GM19240 (cell line): ENCODE data around the gene DMRT1.
"Not testable (repeated sequence)": the region's sequence is repeated elsewhere in the genome, so short reads cannot be mapped to it uniquely, and the experiment has no call there.

Experiments
- DNase-seq: peaks from one replicate; pipeline ENCODE4 v3.0.0; 2011; ENCODE audit warnings: low spot score; ENCODE audit not compliant: insufficient read length

DMRT1 gene

DNA sequence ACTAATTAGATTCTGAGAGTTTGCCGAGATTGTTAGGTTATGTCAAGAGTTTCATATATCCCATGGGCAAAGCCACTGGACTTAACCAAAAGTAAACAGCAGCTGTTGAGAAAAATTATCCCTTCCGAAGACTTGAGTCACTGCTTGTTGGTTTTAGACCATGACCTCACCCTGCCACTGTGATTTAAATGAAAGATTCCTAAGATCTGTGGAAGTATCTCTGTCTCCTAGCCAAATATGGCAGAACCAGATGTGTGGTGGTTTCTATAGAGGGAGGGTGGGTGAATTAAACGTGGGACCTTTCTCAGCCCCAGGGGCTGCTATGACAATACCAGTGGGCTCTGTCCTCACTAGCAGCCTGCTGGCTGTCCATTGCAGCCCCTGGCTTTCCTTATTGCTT, 154.3 kb downstream of the DMRT1 start:
- DNase-seq: no peak

DNA sequence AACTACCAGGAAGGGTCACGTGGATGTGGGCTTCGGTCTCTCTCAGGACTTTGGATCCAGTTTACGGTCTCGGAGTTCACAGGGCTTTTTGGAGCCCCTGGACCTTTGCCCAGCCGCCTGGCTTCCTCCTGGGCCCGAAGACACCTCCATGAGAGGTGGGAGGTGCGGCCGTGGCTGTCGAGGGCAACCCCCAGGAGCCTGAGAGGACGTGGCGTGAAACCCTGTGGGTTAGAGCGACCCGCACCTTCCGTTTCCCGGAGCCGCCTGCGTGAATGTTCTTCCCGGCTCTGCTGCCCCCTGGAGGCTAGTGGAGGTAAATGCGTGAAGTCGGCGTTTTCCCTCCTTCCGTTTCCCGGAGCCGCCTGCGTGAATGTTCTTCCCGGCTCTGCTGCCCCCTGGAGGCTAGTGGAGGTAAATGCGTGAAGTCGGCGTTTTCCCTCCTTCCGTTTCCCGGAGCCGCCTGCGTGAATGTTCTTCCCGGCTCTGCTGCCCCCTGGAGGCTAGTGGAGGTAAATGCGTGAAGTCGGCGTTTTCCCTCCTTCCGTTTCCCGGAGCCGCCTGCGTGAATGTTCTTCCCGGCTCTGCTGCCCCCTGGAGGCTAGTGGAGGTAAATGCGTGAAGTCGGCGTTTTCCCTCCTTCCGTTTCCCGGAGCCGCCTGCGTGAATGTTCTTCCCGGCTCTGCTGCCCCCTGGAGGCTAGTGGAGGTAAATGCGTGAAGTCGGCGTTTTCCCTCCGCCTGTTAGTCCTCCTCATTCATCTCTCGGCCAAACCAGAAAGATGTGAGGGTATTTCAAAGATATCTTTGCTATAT, 157.0 kb downstream of the DMRT1 start:
- not testable (repeated sequence) for DNase-seq

DNA sequence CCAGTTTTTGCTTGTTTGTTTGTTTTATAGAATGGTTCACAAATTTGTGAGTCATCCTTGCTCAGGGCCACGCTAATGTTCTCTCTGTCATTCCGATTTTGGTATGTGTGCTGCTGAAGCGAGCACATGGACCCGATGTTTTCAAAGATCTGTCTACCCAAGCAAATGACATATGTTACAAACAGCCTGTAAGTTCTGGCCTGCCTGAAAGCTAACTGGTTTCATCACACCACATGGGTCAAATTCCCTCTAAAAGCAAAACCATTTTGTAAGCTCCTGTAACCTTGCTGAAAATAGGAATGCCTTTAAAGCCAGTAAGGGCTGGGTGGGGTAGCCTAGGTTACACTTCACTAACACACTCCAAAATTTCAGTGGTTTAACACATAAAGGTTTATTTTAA, 160.3 kb downstream of the DMRT1 start:
- no peak for DNase-seq

DNA sequence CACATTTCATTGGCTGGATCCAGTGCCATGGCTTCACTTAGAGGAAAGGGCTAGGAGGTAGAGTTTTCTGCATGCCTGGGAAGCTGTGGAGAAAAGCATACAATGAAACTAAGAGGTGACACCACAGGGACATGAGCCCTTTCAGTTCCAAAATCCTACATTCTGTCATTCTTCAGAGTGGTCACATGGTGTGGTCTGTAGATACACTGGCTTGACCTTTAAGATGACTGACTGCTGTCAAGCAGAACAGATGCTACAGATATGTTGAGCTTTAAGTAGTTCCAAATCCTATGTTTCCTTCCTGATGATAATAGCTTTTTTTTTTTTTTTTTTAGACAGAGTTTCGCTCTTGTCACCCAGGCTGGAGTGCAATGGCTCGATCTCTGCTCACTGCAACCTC, 161.2 kb downstream of the DMRT1 start:
- no peak for DNase-seq

DNA sequence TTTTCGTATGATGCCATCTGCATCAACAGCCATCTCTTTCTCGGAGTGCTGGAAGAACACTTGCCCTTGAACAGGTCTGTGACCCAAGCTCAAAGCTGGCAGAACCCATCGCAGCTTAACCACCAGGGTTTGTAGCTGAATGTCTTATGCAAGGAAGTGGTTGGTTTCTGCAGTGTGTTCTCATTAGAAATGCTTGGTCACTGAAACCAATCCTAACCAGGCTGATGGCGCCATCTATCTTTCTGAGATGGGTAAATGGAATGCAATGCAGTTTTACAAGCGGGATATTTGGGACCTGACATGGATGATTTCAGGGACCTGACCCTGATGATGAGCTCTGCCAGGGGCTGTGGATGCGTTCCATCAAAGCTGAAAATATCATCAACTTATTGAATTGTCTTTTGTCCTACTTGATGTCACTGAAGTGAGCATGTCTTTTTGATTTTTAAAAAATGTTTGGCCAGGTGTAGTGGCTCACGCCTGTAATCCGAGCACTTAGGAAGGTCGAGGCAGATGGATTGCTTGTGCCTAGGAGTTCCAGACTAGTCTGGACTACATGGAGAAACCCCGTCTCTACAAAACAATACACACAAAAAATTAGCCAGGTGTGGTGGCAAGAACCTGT, 163.7 kb downstream of the DMRT1 start:
- DNase-seq: no peak

DNA sequence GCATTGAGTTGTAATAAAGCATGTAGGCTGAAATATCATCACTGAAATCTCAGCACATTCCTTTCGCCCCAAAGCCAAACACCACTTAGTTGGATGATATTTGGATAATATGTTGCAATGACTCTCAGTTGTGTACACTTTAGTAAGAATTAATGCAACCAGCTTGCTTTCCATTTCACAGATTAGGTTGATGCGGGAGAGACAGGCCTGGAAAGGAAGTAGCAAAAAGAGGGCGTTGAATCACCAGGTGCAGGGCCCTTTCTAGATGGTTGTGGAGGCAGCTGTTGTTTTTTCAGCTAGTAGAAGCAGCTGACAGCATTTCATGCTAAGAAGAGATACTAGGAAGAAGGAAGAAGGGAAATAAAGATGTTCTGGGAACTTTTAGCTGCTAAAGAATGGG, 165.8 kb downstream of the DMRT1 start:
- DNase-seq: no peak

DNA sequence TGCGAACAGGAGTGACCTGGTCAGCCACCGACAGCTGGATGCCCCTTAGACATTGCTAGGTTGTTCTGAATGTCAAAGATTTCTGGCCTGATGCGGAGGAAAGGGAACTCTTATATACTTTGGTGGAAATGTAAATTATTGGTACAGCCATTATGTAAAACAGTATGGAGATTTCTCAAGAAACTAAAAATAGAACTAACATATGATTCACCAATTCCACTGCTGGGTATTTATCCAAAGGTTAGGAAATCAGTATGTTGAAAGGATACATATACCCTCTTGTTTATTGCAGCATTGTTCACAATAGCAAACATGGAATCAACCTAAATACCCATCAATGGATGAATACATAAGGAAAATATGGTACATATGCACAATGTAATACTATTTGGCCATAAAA, 166.7 kb downstream of the DMRT1 start:
- DNase-seq: no peak

DNA sequence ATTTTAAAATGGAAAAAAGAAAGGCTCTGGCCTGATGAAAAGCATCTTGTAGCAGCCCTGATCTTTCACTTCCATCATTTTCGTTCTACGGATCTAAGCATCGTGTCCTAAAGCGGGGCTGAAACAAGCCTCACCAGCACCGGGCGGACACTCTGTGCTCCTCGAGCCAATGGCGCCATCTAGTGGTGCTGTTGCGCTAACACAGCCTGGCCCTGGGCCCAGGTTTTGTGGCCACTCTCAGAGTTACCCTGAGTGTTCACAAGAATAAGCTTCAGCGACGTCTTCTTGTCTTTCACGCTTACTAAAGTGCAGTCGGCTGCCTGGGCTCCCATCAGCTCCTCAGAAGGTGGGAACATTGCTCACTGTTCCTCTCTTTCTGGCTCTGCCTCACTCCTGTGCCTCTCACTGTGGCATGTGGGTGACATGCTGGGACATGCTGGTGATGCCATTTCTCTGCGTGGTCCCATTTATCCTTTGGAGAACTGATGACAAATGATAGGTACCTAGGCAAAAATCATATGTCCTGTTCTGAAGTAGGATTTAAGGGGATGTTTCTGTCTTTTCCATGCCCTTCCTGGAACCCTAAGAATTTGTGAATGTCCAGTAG, 167.7 kb downstream of the DMRT1 start:
- peak; percentile 54 for DNase-seq

DNA sequence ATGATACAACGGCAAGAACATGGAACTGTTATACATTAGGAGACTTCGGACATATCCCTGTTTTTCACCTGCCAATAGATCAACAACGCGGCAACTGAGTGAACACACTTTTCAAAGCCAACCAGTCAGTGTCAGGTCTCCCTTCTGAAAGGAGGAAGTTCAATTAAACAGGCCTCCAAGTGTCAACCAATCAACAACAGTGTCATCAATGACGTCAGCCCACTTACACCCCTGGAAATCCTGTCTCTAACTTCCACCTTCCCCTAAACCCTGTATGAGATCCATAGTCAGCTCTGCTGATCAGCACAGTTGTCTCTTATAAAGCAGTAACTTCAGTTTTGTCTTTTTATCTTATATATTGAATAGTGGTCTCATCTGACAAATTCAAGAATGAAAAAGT, 171.5 kb downstream of the DMRT1 start:
- DNase-seq: no peak

DNA sequence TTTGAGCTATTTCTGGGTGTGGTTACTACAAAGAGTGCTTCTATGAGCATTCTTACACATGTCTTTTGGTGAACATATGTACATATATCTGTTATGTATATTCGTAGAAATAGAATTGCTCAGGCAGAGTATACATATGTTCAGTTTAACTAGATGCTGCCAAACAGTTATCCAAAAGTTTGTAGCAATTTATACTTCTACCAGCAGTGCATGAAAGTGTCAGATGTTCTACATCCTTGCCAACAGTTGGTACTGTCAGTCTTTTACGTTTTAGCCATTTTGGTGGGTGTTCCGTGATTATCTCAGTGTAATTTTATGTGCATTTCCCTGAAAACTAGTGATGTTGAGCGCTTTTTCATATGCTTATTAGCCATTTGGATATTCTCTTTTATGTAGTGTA, 172.7 kb downstream of the DMRT1 start:
- no peak for DNase-seq

DNA sequence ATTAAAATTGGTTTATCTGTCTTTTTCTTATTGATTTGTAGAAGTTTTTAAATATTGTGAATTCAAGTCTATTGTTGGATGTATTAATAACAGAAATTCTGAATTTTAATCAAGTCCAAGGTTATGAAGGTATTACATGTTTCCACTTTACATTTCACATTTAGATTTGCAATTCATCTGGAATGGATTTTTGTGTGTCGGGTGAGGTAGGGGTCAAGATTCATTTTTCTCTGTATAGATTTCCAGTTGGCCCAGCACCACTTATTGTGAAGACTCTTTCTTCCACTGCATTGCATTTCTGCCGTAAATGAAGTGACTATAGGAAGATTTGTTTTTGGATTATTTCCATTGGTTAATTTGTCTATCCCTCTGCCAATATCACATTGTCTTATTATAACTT, 173.1 kb downstream of the DMRT1 start:
- DNase-seq: no peak

DNA sequence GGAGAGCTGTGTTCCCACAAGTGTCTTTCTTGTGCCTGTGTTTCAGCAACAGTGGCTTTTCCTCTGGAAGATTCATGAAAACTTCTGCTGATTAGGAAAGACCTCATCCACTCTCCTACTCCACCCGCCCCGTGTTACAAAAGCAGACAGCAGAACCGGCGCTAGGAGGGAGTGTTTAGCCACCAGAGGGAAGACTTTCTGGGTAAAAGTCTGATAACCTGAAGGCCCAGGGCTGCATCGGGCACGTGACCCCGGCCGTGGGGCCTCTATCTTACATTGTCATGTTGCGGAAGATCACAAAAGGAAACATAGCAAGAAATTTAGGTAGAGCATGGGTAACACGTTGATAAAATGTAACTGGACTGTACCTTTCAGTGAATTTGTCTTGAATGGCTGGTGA, 176.6 kb downstream of the DMRT1 start:
- no peak for DNase-seq
